ENCODE measurements around the gene KRTAP8-1.

KRTAP8-1 gene, protein sequence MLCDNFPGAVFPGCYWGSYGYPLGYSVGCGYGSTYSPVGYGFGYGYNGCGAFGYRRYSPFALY

GRCh38 chr21:30813174-30813573 lies at the start of gene KRTAP8-1:
KRTAP8-1 (minus strand) TSS chr21:30813274; CDS start chr21:30813220, 54 bp downstream.
- intact Hi-C loops (cut with DNase I) = no loop called here
- no peak for DNase-seq

- DNase-seq = no peak
- intact Hi-C loops (cut with DNase I) = no loop called here
These were observed 34.8 kb upstream of the KRTAP8-1 start for GRCh38 chr21:30847627-30848500.

GRCh38 chr21:30842990-30843389 lies 29.9 kb upstream of the KRTAP8-1 start:
- no peak for DNase-seq
- intact Hi-C loops (cut with DNase I) = no loop called here

GRCh38 chr21:30839304-30839703 lies 26.2 kb upstream of the KRTAP8-1 start:
- DNase-seq = peak in 4 of 10 donors; percentile 9 to 61 (median 18)
- intact Hi-C loops (cut with DNase I) = no loop called here

GRCh38 chr21:30838536-30838935 lies 25.5 kb upstream of the KRTAP8-1 start:
- intact Hi-C loops (cut with DNase I) = no loop called here
- peak in 1 of 10 donors; percentile 50 for DNase-seq

GRCh38 chr21:30831194-30831765 lies 18.2 kb upstream of the KRTAP8-1 start:
- DNase-seq = no peak
- intact Hi-C loops (cut with DNase I) = no loop called here

GRCh38 chr21:30829659-30830058 lies 16.6 kb upstream of the KRTAP8-1 start, which contains the start of gene KRTAP7-1:
KRTAP7-1 (minus strand) TSS chr21:30829759; CDS start chr21:30829698, 61 bp downstream.
- intact Hi-C loops (cut with DNase I) = no loop called here
- DNase-seq = no peak

DNA sequence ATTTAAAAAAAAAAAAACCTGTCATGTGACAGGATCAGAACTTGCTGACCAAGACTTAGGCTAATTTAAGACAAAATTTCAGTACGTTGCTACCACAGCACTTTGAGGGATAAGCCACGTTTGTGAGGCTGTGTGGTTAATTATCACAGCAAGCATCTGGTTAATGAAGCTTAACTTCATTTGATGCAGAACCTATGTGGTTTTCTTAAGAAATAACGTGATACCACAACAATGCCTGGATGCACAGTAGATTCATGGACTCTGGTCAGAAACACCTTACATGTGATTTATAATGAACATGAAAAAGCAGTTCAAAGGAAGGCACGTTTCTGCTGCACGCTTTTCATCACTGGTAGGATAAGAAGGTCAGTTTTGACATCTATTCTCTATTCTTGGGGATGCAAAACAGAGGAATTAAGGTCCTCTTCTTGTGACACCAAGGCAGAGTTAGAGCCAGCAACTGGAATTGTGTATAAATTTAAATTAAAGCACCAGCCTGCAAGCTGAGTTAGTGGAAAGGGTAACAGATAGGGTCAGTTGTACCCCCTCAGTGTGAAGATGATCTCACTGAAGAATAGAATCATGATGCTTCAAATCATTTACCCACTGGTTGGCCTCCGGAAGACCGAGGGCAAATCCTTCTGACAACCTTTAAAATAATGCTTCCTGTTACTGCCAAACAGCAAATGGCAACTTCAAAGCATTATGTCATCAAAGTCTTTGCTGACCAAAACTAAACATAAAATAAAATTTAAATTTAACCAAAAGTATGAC lies 6.0 kb upstream of the KRTAP8-1 start:
- DNase-seq = no peak

GRCh38 chr21:30800605-30801004 lies 12.5 kb downstream of the KRTAP8-1 start:
- DNase-seq = no peak
- intact Hi-C loops (cut with DNase I) = no loop called here

More for the DNA sequence above, 6.0 kb upstream of the KRTAP8-1 start:
- intact Hi-C loops (cut with DNase I) = no loop called here

GRCh38 chr21:30793581-30794314 lies 19.3 kb downstream of the KRTAP8-1 start:
- DNase-seq = no peak
- intact Hi-C loops (cut with DNase I) = no loop called here

- no peak for DNase-seq
These were observed 33.8 kb downstream of the KRTAP8-1 start for GRCh38 chr21:30779249-30779648.

GRCh38 chr21:30769724-30770431 lies 43.2 kb downstream of the KRTAP8-1 start:
- DNase-seq = no peak
- intact Hi-C loops (cut with DNase I) = no loop called here

More at GRCh38 chr21:30779249-30779648, 33.8 kb downstream of the KRTAP8-1 start:
- intact Hi-C loops (cut with DNase I) = no loop called here

All from posterior cingulate gyrus (tissue), 11 donors.